GM12892 (cell line): ENCODE measurements around the gene WTIP.

Experiments used
- POLR2A ChIP-seq: IDR thresholded peaks from 2 replicates; pipeline ENCODE4 v1.6.1; 2011; ENCODE audit warnings: low read depth, low read length, control low read depth
- TAF1 ChIP-seq: IDR thresholded peaks from 2 replicates; pipeline ENCODE4 v1.6.1; 2011; ENCODE audit warnings: low read depth, mild to moderate bottlenecking, control low read depth, low read length, borderline replicate concordance

GRCh38 chr19:34482380-34483250 is 1.1 kb downstream of the WTIP start:
- TF ChIP-seq TAF1 (no peak), POLR2A (no peak)
